HG02798 (cell line): Measurements from ENCODE around the gene ARHGDIA.

ENCODE experiments used
- ATAC-seq: cut with Tn5 transposase; IDR thresholded peaks from one replicate; pipeline ENCODE4 v1.9.1; 2021; ENCODE audit warnings: mild to moderate bottlenecking; ENCODE audit not compliant: unreplicated experiment, poor library complexity

The ARHGDIA gene

DNA sequence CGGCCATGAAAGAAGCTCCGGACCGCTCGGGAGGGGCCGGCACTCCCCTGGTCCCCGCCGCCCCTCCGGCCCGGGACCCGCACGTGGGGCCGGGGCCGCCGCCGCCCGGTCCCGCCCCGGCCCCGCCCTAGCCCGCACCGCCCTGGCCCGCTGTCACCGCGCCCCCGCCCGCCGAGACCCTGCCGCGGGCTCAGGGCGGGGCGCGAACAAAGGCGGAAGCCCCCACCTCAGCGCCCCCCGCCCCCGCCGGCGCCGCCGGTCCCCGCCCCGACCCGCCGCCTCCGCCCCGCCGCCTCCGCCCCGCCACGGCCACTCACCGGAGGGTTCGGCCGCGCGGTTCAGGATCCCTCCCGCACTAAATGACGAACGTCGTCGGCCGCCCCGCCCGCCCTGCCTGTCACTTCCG, at the start of gene ARHGDIA:
ARHGDIA (minus strand) TSS at position 357 of the 406 bp plus-strand sequence. CDS start 1,407 bp downstream, outside the sequence.
- peak; percentile 26 for ATAC-seq

DNA sequence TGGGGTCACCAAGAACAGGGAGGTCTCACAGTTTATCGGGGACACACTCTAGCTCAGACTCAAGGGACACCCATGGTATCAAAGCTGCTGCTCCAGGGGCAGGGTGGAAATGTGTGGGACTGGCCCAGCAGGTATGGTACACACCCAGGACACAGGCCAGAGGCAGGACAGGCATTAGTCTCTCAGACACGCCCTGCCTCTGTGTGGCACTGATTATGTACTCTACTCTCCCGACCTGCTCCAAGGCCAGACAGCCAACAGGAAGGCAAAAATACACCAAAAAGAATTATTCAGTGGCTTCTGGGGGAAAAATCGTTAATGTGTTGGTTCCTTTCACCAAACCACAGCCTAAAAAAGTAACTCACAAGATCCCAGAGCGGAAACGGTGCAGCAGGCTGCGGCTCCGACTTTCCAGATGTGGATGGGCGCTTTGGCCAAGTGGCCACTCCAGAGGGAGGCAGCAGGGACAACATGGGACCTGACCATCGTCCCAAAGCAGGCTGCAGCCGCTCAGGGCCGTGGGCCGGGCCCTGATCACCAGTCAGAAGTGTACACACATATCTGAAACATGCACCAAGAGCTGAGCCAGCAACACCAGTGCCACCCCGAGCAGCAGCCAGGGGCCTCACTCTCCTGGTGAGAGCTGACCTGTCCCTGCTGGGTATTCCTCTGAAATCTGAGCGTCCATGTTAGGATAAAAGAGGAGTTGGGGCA, 47.9 kb upstream of the ARHGDIA start:
- ATAC-seq, result no peak

DNA sequence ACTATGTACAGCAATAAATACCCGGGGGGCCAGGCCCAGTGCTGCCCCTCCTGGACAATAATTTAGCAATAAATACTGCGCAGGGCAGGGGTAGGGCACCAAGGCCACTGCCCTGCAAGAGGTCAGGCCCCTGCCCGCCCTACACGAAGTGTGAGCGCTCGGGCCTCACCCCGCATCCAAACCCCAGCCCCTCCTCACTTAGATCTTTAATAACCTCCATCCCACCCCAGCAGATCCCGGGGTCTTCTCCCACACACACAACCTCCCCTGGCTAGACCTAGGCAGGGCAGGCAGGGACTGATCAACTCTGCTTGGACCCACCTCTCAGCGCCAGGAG, 47.2 kb upstream of the ARHGDIA start:
- ATAC-seq, result peak; percentile 20

DNA sequence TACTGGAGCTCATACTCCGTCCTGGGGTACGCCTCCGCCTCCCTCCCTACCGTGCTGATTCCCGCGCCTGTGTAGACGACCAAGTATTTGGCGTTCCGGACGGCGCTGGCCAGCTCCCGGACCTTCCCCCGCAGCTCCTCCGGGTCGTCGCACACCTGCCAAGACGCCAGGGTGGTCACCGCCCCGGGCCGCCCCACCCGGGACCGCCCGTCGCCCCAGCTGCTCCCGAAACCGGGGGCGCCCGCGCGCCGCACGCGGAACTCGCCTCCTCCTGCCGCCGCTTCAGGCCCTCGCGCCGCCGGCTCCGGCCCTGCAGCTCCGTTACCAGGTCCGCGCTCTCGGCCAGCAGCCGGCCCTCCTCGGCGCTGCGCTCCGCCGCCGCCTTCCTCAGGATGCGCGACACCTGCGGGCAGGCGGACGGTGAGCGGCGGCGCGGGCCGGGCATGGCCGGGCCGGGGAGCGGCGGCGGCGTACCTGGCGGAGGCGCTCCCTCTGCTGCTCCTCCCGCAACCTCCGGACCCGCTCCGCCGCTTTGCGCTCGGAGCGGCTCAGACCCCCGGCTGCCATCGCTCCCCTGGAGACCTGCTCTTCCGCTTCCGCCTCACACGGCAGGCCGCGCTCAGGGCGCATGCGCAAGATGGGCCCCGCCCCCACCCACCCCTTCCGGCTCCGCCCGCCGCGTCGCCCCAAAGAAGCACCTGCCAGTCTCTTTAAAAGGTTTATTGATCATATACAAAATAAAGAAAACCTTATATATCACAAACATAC, 46.6 kb upstream of the ARHGDIA start, which contains the start of gene SIRT7:
SIRT7 (minus strand) TSS at position 612 of the 768 bp plus-strand sequence; CDS start at position 567, 45 bp downstream.
- ATAC-seq, result peak; percentile 81

DNA sequence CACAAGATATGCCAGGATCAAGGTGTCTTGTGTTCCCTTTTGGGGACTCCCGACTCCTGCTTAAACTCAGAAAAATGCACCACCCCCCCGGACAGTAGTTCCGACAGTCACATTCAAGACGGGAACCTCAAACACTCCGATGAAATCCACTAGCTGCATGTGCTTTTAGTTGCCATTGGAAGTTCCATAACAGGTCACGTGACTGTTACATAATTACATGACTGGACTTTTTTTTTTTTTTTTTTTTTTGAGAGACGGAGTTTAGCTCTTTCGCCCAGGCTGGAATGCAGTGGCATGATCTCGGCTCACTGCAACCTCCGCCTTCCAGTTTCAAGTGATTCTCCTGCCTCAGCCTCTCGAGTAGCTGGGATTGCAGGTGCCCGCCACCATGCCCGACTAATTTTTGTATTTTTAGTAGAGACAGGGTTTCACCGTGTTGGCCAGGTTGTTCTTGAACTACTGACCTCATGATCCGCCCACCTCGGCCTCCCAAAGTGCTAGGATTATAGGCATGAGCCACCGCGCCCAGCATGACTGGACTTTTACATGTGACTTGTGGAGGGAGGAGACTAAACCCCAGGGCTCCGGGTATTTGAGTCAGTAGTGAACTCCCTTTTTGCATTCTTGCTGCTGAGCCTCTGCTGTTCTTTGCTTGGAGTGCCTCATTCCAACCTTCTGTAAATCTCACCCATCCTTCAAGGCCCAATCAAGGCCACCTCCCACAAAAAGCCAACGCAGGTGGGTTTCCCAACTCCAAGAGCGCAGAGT, 45.3 kb upstream of the ARHGDIA start:
- no peak for ATAC-seq

DNA sequence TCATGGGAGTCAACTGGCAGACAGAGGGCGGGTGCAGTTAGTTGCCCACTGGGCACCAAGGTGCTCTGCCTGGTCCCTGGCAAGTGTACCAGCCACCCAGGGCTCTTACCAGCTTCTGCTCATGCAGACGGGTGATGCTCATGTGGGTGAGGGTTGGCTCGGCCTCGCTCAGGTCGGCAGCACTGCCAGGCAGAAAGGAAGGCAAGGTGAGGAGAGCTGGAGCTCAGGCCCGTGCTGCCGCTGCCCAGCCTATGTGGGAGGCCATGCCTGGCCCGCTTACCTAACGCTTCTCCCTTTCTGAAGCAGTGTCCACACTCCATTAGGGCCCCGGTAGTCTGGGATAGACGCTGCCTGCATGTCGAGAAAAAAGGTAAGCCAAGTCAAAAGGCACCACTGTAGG, 44.2 kb upstream of the ARHGDIA start:
- no peak for ATAC-seq

DNA sequence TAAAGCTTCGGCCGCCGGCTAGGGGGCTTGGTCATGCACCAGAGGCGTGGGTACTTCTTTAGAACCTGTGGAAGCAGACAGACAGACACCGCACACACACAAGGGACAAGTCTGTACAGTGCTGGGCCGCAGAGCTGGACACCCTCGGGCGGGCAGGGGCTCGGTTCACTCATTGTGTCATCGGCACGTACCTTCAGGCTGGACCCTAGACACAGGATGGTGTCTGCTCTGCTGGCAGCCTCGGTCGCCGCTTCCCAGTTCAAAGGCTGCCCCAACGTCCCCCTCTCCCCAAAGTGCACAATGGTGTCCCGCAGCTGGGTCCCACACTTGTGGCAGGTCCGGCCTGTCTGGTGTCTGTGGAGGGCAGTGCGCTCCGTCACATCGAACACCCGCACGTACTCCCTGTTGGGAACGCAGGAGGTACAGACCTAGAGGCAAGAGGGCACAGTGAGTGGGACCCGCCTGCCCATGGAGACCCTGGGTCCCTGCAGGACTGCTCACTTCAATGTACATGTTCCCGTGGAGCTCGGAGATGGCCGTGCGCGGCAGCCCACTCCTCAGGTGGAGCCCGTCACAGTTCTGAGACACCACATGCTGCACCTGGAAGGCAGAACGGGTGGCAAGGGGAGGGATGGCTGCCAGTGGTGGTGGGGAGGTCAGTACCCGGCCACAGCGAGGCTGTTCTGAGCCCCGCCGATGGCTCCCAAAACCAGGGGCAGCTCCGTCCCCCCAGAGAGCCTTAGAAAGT, 43.1 kb upstream of the ARHGDIA start:
- no peak for ATAC-seq

DNA sequence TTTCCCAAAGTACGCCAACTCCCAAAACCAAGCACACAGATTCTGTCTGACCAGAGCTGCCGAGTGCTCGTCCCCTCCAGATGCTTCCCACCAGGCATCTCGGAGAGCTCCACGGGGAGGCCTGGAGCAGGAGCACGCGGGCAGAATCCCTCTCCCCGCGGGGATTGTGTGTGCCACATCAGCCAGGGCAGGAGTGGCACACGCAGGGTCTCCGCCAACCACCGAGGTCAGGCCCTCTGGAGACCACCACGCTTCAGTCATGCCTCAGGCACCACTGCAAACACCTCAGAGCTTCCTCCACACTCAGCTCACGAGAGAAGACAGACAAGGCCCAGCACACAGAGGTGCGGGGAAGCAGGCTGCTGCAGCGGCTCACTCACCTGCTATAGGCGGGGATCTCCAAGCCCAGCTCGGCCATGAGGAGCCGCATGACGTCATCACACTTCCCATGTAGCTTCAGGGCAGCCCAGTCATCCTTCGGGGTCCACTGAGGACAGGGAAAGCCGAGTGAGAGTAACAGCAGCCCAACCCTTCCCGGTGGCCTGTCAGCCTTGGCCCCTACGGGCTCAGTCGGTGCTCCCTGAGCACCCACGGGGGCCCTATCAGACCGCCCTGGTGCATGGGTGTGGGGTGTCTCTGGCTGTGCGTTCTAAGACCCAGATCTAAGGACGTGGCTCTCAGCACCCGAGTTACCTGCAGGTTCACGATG, 42.4 kb upstream of the ARHGDIA start:
- no peak for ATAC-seq

DNA sequence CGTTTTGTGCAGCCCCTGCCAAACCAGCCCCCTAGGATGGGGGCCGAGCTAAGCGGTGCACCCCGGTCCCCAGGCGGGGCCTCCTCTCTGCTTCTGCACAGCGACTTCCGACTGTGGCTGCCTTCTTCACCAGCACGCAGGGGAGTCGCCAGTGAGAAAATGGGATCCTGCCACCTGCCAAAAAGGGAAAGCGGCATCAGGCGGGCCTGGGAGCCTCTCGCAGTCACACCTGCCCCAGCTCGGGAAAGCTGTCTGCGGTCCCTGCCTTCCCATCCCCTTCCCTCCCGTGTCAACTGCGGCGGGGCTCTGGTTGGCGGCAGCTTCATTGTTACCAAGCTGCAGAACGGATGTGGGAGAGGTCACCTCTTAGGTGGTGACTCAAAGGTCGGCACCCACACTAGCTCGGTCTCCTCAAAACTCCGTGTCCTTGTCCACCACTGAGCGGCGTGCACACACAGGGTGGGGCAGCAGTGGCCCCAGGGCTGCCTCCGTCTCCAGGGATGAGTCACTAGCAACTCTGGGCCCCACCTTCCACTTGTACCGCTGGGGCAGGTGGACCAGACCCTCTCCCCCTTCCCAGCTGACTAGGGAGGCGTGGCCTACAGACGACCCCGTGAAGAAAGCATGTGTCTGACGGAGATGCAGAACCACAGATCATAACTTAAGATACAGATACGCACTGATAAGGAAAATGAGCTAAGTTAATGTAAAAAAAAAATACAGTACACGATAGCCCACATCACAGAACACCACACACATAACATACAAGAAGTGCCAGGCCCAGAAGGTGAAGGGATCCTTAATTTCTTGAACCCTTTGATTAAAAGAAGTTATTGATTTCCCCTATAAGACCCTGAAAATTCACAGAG, 41.5 kb upstream of the ARHGDIA start:
- ATAC-seq, result no peak

DNA sequence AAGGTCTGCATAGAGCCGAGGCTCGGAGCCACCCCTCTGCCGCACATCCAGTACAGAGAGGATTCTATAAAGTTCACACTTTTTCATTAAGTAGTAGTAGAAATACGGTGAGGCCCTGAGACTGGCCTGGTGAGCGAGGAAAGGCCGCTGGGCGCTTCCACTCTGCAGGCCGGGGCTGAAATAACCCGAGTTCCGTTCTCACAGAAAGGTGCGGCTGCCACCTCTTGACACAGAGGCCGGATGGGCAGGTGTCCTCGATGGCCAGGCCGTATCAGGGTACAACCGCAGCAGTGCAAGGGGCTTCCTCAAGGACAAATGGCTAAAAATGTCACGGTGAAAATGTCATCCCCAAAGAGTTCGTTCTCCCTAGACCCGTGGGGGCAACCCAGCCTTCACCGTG, 40.8 kb upstream of the ARHGDIA start:
- no peak for ATAC-seq

DNA sequence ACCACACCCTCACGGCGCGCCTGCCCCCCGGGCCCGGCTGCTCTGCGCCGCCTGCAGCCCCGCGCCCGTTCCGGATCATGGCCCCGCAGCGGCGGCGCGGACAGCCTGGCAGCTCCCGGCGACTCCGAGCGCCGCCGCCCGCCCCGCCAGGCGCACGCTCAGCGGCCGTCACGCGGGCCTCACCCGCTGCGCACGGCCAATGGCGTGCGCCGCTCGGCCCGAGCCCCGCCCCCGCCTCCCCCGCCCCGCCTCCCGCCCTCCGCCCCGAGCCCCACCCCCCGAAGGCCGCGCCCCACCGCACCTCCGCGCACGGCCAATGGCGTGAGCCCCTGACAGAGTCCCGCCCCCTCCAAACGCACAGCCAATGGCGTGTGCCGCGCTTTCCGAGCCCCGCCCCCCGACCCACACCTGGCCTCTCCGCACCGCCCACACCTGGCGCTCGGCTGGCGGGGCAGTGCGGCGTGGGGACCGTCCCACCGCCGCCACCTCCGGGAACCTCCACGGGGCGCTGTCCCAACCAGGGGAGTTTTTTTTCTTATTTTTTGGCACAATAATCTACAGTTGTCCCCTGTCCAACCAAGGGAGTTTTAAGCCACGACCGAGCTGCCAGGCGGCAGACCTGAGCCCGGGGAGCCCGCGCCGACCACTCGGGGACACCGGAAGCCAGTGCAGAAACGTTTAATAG, 40.3 kb upstream of the ARHGDIA start, which contains the start of gene PCYT2:
PCYT2 (minus strand) TSS at position 123 of the 685 bp plus-strand sequence; CDS start at position 79, 44 bp downstream.
- peak; percentile 84 for ATAC-seq

DNA sequence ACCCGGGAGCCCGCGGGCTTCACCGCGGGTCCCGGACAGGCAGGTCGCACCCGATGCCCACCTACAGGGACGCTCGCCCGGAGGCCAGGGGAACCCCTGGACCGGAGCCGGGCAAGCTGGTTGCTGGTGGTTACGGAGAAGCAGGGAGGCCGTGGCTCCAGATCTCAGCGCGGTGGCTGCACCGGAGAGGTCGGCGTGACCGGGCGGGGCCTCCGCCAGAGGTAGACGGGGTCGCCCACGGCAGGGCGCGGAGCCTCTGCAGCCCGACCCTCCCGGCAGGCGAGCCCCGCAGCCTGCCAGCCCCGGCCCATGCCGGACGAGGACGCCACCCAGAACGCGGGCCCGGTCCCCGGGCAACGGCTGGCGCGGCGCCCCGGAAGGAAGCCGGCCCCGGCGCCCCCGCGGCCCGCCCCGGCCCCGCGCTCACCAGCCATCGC, 39.7 kb upstream of the ARHGDIA start:
- ATAC-seq, result peak; percentile 34

DNA sequence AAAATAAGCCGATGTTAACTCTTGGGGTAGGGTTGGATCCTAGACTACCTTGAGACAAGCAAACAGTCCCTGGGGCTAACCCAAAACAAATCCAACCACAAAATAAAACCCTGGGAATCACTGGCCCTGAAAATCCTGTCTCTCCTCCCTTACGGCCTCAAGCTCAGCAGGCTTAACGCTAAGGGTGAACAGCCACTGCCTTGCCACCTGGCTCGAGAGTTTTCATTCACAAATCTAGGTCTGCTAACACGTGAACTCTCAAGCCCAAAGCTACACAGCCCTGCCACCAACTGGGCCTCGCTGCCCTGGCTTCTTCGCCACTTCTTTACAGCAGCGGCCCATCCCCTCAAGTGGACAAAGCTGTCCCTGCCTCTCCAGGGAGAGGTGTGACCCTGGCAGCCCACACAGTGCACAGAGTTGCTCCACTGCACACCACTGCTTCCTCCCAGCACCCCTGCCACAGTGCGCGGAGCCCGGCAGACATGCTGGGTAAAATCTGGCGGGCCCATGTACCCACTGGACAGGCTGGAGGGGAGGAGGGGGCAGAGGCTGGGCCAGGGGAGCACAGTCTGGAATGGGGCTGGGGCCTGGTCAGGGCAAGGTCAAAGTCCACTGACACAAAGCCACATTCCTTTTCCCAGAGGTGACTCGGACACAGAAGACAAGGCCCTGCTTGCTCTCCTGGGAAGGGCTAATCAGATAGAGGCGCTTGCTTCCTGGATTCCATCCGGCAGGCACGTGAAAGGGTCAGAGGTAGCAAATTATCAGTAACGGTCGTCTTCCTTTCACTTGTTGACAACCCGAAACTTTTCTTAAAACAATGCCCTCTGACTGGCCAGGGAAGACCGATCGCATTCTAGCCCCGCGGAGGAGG, 39.1 kb upstream of the ARHGDIA start:
- ATAC-seq, result no peak

DNA sequence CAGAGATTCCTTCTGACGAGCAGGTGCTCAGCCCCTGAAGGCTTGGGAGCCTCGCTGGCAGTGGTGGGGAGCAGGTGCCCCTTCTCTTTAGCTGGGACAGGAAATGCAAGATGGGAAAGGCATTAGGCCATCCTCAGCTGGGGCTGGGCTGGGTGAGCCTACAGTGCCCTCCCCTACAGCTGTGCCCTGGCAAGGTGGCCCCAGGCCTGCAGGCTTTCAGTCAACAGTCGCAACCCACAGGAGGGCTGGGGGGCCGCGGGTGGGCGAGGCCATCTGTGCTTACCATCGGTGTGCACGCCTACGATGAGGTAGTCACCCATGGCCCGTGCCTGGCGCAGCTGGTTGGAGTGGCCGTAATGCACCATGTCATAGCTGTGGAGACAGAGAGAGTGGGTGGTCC, 38.1 kb upstream of the ARHGDIA start:
- no peak for ATAC-seq

DNA sequence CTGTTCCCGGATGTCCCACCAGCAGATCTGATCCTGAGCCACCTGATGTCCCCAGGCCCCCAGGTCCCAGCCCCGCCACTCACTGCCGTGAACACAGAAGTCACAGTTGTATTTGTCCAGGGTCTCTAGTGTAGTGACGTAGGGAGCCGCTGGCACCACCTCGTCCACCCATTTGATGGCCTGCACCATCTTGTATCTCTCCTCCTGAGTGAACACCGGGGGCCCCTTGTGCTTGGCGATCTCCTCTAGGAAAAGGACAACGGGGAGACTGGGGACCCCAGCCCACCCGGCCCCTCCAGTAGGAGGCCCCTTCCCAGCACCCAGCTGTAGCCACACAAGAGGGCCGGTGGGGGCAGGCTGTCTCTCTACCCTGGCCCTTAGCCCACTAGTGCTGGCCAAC, 37.7 kb upstream of the ARHGDIA start:
- no peak for ATAC-seq

DNA sequence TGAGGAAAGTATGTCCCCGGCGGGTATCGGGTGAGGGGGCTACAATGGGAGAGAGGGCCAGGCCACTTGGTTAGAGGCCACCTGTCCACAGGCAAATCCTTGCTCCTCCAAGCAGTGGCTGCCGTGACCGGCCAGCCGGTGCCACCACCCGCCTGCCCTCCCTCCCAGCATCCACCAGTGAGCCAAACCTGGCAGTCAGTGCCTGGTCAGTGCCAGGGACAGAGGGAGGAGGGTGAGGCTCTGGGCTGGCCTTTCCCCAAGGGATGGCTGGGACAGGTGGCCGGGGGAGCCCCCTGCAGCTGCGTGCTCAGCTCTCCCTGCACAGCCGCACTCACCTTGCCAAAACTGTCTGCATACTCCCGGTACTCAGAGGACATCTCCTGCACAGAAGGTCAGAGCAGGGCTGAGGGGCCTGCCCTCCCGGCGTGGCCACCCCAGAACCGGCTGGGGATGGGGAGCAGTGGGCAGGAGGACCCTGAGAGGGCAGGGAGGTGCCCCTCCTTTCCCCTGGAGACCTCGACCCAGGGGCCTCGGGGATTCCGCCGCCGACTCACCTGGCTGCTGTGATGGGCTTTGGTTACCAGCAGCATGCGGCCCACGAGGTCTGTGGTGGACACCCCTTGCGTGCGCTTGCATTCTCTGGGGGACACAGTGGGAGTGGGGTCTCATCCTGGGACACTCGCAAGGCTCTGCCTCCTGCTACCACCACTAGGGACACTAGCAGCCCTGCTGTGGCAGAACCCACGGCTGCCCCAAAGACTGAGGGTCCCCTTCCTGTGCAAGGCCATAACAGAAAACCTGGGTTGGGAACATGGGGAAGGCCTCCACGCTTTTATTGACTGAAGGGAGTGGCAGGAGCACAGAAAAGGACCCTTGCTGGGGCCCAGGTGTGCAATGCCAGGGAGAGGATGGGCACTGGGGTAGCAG, 36.3 kb upstream of the ARHGDIA start:
- no peak for ATAC-seq
